Measurements from ENCODE around the gene PROB1. TPM values are rescaled to one million over a fixed set of nuclear protein-coding genes. Genes with fewer than 3 reads are reported as not detected.

The PROB1 gene
- total and polyA plus RNA-seq, 2 of the 13 experiments (the other 11 are each of a cell fraction or from before 2014, with no cell fraction given), result 0.69 to 1.1 TPM

- TF ChIP-seq ZNF253 (CRISPR knock-in tag; IDR thresholded peaks at IDR 0.05; ENCODE audit: borderline replicate concordance), result no peak
- peak; percentile 84; the same call in 1 of the 2 replicates for TF ChIP-seq KDM2A (CRISPR knock-in tag; IDR thresholded peaks at IDR 0.05; ENCODE audit: borderline replicate concordance, low read depth)
- no peak for TF ChIP-seq PBX3 (CRISPR knock-in tag; IDR thresholded peaks at IDR 0.05; ENCODE audit: borderline replicate concordance)
- TF ChIP-seq AKNA (CRISPR knock-in tag; IDR thresholded peaks at IDR 0.05; ENCODE audit: borderline replicate concordance), result no peak
- TF ChIP-seq ZXDC (CRISPR knock-in tag; IDR thresholded peaks at IDR 0.05), result 0 out of 2 replicates have a peak, but pooled peaks have one; percentile 39
- TF ChIP-seq ZNF704 (CRISPR knock-in tag; IDR thresholded peaks at IDR 0.05; ENCODE audit: borderline replicate concordance), result 0 out of 2 replicates have a peak, but pooled peaks have one; percentile 23
- TF ChIP-seq CBX1 (IDR thresholded peaks at IDR 0.05; ENCODE audit: low read depth), result no peak
- peak; percentile 74; the same call in 1 of the 2 replicates for TF ChIP-seq GTF3A (CRISPR knock-in tag; conservative IDR thresholded peaks at IDR 0.05)
- TF ChIP-seq ZC3H13 (CRISPR knock-in tag; IDR thresholded peaks at IDR 0.05), result no peak; the same call in 1 of the 2 replicates
- peak; percentile 56; the same call in 1 of the 2 replicates for TF ChIP-seq ZNF331 (CRISPR knock-in tag; IDR thresholded peaks at IDR 0.05)
- TF ChIP-seq ETS1 (CRISPR knock-in tag; IDR thresholded peaks at IDR 0.05), result no peak
- no peak for TF ChIP-seq ZFP36L2 (CRISPR knock-in tag; IDR thresholded peaks at IDR 0.05)
- peak; percentile 95 for TF ChIP-seq MXD1 (CRISPR knock-in tag; IDR thresholded peaks at IDR 0.05)
- peak; percentile 61 for TF ChIP-seq CBFB (CRISPR knock-in tag; IDR thresholded peaks at IDR 0.05)
- no peak for TF ChIP-seq ZFP41 (CRISPR knock-in tag; IDR thresholded peaks at IDR 0.05; ENCODE audit: borderline replicate concordance)
These were observed 53.0 kb downstream of the PROB1 start, which contains the start of gene PAIP2 (continued) for GRCh38 chr5:139341689-139342422.
